ENCODE results near the gene FSD1. TPM values are rescaled to one million over a fixed set of nuclear protein-coding genes. Genes with fewer than 3 reads are reported as not detected.

The FSD1 gene
- total RNA-seq, 1 donor from 2014 or later, result 1.1 TPM

DNA sequence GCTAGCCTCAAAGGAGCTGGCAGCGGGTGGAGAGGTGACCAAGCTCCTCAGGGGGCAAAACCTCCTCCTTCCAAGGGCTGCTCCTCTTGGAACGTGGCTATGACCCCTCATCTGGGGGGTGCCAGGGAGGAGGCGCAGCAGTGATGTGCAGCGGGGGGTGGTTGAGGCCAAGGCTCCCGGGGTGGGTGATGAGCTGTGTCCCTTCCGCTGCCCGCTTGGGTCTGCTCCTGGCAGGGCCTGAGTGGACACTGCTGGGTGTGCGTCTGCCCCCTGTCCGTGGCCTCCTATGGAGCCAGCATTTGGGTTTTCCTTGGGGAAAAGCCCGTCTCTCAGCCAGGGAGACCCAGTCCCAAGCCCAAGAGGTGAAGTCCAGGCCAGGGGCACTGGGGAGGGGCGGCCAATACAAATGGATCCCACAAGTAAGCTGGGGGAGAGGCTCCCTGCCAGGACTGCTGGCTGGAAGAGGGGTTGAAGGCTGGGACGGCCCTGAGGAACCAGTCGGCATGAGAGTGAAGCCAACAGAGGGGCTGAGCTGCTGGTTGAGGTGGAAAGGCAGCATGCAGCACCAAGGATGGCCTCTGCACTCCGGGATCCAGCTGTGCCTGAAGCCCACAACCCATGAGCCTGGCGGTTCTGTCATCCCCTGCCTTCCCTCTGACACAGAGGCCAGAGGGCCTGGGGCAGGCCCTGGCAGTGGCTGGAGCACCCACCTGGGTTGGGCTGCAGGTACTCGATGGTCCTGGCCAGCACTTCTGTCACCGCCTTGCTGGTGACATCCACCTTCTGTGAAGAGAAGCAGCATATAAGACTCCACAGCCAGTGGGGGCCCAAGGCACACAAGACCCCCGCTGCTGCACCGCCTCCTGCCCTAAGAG, 61.6 kb downstream of the FSD1 start:
- no peak for DNase-seq

DNA sequence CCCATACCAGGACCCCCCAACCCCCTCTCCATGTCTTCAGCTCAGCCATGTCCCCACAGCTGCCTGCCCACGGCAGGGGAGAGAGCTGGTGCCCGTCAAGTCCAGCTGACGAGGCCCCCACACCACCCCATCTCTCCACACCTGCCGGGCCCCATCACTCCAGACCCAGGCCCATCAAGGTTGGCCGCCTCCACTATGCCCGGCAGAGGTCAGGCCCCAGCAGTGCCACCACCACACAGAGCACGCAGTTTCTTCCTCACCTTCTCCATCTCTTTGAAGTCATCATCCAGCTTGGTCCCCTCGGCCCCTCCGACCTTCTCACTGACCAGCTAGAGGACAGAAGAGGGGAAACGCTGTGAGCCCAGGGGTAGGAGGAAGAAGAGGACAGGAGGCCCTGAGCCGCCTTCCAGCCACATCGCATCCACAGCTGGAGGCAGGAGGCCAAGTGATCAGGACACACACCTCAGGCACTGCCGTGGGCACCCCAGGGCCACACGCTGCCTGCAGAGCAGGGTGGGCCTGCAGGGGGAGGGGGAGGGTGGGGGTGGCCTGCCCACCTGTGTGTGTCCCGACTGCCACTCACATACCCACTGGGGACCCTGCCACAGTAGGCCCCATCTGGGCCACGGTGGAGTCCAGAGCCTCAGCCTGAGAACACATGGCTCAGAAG, 62.4 kb downstream of the FSD1 start:
- DNase-seq, result no peak

DNA sequence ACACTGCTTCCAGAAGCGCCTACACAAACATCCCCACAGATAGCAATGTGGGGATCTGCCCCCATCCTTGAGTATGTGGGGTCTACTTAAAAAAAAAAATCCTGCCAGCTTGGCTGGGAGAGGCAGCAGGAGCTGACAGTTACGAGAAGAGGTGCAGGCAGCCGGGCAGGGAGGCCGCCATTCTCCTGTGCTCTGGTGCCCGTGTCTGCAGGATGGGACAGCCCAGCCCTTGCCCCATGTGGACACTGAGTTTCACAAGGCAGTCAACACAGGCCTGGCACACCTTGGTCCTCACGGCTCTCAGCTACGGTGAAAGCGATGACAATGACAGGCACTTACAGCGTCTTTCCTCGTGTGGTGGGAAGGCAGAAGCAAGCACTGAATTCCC, 62.9 kb downstream of the FSD1 start:
- no peak for DNase-seq

DNA sequence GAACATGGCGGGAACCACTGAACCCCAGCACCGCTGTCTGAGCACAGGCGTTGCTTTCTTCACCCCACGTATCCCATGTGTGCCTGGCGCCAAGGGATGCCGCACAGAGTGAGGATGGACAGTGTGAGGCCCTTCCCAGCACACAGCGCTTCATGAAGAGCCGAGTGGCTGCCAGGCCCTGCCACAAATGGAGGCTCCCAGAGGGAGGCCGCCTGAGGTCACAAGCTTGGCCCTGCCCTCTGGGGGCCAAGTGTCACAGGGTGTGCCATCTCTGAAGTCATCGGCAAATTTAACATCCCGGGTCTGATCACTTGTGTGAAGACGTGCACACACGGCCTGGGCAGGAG, 63.4 kb downstream of the FSD1 start:
- DNase-seq, result no peak

DNA sequence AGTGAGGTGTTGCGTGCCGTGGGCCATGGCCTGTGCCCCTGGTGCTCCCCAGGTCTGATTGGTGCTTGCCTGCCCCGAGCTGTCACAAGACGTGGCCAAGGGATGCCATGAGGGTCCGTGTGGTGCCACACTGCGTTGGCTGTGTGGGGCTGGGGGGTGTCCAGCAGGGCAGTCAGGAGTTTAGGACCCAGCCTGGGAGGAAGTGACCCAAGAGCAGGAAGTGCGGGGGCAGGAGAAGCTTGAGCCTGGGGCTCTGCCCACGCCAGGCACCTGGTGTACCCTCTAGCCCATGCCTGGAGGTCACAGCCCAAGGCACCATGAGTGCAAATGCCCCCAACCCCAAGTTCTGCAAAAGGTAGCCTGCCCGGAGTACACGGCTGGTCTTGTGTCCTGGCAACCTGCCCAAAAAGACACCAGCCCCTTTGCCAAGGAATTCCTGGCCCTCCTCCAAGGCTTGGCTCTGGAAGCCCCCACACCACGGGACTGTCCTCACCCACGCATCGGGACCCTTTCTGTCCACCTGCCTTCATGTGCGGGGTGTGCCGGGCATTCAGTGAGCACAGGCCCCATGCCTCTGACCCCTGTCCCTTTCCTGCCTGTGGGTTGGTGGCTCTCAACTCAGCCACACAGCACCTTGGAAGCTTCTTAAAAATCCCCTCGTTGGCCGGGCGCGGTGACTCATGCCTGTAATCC, 63.9 kb downstream of the FSD1 start:
- DNase-seq, result peak; percentile 78

DNA sequence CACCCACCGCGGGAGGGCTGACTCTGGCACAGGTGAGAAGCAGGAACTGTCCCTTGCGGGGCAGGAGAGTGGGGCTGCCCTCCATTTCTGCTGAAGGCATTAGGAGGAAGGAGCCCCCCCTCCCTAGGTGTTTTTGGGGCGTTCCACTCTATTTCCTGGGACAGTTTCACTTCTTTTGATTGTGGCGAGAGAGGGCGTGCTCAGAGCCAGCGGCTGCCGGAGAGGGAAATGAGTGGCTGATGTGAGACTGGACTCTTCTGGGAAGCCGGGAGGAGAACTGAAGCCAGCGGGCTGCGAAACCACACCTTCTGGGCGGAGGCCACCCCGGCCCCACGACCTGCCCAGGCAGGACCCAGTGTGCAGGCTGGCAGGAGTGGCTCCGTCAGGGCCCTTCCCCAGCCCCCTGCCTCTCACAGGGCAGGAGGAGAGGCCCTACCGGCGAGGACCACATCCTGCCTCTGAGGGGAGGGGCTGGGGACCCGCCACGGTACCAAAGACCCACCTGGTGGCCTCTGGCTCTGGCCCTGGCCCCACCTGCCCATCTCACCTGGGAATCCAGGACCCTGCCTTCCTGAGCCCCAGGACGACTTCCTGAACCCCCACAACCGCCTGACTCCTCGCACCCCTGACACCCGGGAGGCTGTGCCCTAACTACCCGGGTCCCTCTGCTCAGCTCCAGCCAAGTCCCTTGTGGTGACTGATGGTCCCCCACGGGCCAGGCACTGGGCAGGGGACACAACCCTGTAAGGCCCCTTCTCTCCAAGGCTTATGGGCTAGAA, 64.9 kb downstream of the FSD1 start:
- peak; percentile 45 for DNase-seq

DNA sequence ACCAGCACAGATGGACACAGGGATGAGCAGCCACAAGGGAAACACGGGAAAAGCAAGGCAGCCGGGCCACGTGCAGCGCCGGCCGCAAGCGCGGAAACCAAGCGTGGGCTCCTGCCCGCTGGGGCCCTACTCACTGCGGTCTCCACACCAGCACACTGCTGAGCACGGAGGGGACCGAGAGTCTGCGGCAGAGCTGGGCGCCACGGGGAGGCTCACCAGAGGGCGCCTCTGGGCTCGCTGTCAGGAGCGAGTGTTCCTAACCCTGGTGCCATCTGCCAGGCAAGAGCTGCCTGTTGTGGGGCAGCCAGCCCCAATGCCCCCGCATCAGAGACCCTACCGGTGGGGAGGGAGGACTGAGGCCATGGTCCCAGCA, 65.5 kb downstream of the FSD1 start:
- DNase-seq, result peak; percentile 63

DNA sequence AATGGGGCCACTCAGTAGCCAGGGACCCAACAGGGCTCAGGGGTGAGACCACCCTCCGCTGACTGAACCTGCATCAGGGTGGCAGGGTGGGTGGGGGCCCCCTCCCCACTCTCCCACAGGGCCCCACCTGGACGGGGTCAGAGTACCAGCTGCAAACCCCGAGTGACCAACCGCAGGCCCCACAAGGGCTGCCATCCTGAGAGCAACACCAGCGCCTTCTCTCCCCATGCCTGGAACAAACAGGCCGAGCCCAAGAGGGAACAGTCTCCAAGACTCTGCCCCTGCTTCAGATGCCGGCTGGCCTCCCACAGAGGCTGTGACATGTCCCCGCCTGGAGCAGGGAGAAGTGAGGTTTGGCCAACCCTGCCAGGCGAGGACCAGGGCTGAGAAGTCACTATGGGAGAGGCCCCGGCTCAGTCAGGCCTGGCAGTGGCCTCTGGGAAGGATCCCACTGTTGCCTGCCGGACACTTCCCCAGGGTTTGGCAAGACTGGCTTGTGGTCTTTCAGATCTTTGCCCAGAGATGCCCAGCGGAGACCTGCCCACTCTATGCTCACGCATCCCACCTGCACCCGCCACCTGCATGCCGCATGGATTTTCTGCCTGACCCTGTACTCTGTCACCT, 66.1 kb downstream of the FSD1 start:
- no peak for DNase-seq

DNA sequence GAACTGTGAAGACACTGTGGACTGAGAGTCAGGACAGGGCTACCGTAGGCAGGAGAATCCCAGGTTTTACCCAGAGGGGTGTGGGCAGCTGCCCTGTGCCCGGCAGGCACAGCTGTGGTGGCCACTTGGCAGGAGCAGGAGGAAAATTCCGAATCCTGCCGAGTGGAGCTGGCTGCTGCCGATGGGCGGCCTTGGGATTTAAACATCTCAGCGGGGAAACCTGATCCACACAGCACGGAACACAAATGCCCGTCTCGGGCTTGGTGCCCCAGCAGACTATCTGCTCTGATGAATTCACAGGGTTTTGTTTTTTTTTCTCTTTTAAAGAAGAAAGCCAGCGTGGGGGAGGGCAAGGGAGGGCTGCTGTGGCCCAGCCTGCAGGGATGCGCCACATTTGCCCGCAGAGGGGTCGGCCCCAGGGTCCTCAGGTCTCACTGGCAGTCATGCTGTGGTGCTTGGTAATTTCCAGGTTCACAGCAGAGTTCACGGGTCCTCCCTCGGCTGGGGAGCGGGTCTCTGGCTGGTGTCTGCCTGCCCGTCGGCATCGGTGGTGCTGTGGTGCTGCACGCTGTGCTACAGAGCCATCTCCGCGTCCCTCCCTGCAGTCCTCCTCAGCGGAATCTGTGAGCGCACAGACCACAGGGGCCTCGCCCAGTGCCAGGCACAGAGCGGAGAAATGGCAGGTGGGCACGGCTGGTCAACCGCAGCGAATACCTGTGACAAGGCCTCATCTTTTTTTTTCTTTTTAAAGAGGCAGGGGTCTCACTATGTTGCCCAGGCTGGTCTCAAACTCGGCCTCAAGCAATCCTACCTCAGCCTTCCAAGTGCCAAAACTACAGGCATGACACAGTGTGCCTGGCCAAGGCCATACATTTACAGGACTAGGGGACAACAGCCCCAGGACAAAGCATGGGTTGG, 67.1 kb downstream of the FSD1 start:
- peak; percentile 94 for DNase-seq

DNA sequence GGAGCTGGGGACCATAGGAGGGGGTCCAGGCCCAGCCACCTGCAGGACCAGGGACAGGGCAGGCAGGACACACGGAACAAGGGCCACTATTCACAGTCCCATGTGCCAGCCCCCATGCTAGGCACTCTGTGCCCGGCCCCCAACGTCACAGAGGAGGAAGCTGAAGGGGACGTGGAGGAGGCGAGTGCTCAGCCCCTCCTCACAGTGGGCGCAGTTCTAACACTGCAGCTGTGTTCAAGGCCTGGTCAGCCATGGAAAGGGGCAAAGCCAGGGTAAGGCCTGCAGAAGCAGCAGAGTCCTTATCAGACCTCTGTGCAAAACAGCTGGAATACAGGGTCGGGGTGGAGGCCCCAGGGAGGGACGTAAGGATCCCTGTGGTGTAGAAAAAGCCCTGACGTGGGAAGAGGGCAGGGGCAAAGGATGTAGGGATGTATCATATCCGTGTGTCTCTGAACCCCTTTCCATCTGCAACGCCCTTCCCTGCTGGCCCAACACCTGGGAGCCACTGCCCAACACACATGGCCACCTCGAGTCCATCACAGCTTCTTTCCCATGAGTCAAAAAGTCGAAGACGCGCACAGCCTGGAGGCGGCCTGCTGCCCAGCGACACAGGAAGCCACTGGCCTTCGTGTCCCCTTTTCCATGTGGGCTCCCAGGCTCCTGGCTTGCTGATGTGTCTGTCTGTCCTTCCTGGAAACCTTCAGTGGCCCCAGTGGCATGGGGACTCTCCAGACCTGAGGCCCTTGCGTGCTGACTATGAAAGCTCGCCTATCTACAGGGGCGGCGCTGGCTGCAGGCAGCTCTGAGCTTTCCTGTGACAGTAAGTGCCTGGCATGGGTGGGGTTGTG, 68.0 kb downstream of the FSD1 start:
- no peak for DNase-seq

DNA sequence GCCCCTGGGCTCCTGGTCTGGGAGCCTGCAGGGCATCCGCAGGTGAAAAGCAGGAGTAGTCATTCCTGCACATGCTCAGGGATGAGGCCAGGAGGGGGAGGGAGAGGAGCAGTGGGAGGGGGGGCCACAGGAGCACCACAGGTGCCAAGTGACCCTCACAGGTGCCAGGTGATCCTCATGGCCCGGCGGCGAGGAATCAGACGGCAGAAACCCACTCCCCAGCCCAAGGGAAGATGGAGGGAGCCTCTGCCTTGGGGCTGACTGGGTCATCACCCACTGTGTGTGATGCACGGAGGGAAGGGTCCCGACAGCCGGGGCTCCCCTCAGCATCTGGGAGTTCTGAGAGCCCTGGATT, 68.6 kb downstream of the FSD1 start:
- DNase-seq, result no peak

Other genes starting within 250 kb of the FSD1 start
- gene ZBTB7A, start 237.7 kb upstream of the FSD1 start, total RNA-seq, result 26.1 TPM
- 96.0 TPM for gene MAP2K2, start 180.5 kb upstream of the FSD1 start, total RNA-seq
- not detected for gene CREB3L3, start 151.0 kb upstream of the FSD1 start, total RNA-seq
- 5.6 TPM for gene SIRT6, start 122.0 kb upstream of the FSD1 start, total RNA-seq
- gene ANKRD24, start 121.9 kb upstream of the FSD1 start, total RNA-seq, result 0.82 TPM
- not detected for gene EBI3, start 75.1 kb upstream of the FSD1 start, total RNA-seq
- 14.0 TPM for gene YJU2, start 57.5 kb upstream of the FSD1 start, total RNA-seq
- 18.1 TPM for gene SHD, start 25.3 kb upstream of the FSD1 start, total RNA-seq
- gene TMIGD2, start 2.2 kb upstream of the FSD1 start, total RNA-seq, result not detected
- 14.7 TPM for gene STAP2, start 34.2 kb downstream of the FSD1 start, total RNA-seq
- gene MPND, start 39.0 kb downstream of the FSD1 start, total RNA-seq, result 11.3 TPM
- 37.6 TPM for gene SH3GL1, start 95.9 kb downstream of the FSD1 start, total RNA-seq
- 9.8 TPM for gene CHAF1A, start 98.0 kb downstream of the FSD1 start, total RNA-seq
- 92.2 TPM for gene UBXN6, start 153.2 kb downstream of the FSD1 start, total RNA-seq
- 48.8 TPM for gene HDGFL2, start 167.7 kb downstream of the FSD1 start, total RNA-seq
- gene PLIN4, start 213.9 kb downstream of the FSD1 start, total RNA-seq, result 38.0 TPM
- 4.8 TPM for gene PLIN5, start 230.6 kb downstream of the FSD1 start, total RNA-seq
- gene LRG1, start 235.4 kb downstream of the FSD1 start, total RNA-seq, result 1.5 TPM

Data from tongue (tissue), 2 donors.